ENCODE results near the gene MYF5.

MYF5 gene

GRCh38 chr12:80707830-80708258, 8.9 kb upstream of the MYF5 start:
- DNase-seq (ENCODE audit: low read depth in 2 of 2), result no peak

GRCh38 chr12:80708259-80708974, 8.3 kb upstream of the MYF5 start:
- no peak for DNase-seq (ENCODE audit: low read depth in 2 of 2)

- DNase-seq (ENCODE audit: low read depth in 2 of 2), result no peak
Measured at GRCh38 chr12:80708975-80709328, 7.8 kb upstream of the MYF5 start.

- DNase-seq (ENCODE audit: low read depth in 2 of 2), result no peak
Measured at GRCh38 chr12:80709811-80710726, 6.6 kb upstream of the MYF5 start.

GRCh38 chr12:80710727-80711449, 5.8 kb upstream of the MYF5 start:
- no peak for DNase-seq (ENCODE audit: low read depth in 2 of 2)

- DNase-seq (ENCODE audit: low read depth in 2 of 2), result no peak
Measured at GRCh38 chr12:80711866-80712265, 4.8 kb upstream of the MYF5 start.

GRCh38 chr12:80712866-80713265, 3.8 kb upstream of the MYF5 start:
- no peak for DNase-seq (ENCODE audit: low read depth in 2 of 2)

GRCh38 chr12:80713419-80713818, 3.3 kb upstream of the MYF5 start:
- no peak for DNase-seq (ENCODE audit: low read depth in 2 of 2)

GRCh38 chr12:80714055-80714454, 2.7 kb upstream of the MYF5 start:
- DNase-seq (ENCODE audit: low read depth in 2 of 2), result no peak

- DNase-seq (ENCODE audit: low read depth in 2 of 2), result no peak
Measured at GRCh38 chr12:80714846-80715245, 1.9 kb upstream of the MYF5 start.

- DNase-seq (ENCODE audit: low read depth in 2 of 2), result no peak
Measured at GRCh38 chr12:80715713-80716249, 931 bp upstream of the MYF5 start.

GRCh38 chr12:80717856-80718255, 1.1 kb downstream of the MYF5 start:
- no peak for DNase-seq (ENCODE audit: low read depth in 2 of 2)

GRCh38 chr12:80720516-80720915, 3.8 kb downstream of the MYF5 start:
- DNase-seq (ENCODE audit: low read depth in 2 of 2), result no peak

GRCh38 chr12:80721326-80721725, 4.6 kb downstream of the MYF5 start:
- no peak for DNase-seq (ENCODE audit: low read depth in 2 of 2)

GRCh38 chr12:80745851-80746505, 29.3 kb downstream of the MYF5 start:
- DNase-seq (ENCODE audit: low read depth in 2 of 2), result no peak

GRCh38 chr12:80747800-80748199, 31.1 kb downstream of the MYF5 start:
- DNase-seq (ENCODE audit: low read depth in 2 of 2), result no peak

- no peak for DNase-seq (ENCODE audit: low read depth in 2 of 2)
Measured at GRCh38 chr12:80749456-80749855, 32.7 kb downstream of the MYF5 start.

- no peak for DNase-seq (ENCODE audit: low read depth in 2 of 2)
Measured at GRCh38 chr12:80752464-80752863, 35.8 kb downstream of the MYF5 start.

- DNase-seq (ENCODE audit: low read depth in 2 of 2), result no peak
Measured at GRCh38 chr12:80754274-80754673, 37.6 kb downstream of the MYF5 start.

GRCh38 chr12:80756875-80757274, 40.2 kb downstream of the MYF5 start:
- DNase-seq (ENCODE audit: low read depth in 2 of 2), result no peak

- DNase-seq (ENCODE audit: low read depth in 2 of 2), result no peak
Measured at GRCh38 chr12:80761838-80762237, 45.1 kb downstream of the MYF5 start.

- DNase-seq (ENCODE audit: low read depth in 2 of 2), result no peak
Measured at GRCh38 chr12:80763874-80764273, 47.2 kb downstream of the MYF5 start.
